Stimulated activated CD4-positive, alpha-beta T cell treated with anti-CD3 and anti-CD28 coated beads, TNF-alpha, amount 100 ng/mL, for 1 hour (primary cell): ENCODE data around the gene C11orf52.

ENCODE experiments used
- DNase-seq, 3 donors: peaks; one replicate each; pipeline ENCODE4 v3.0.0-alpha.2; 2020; ENCODE audit warnings: low read depth in 3 of 3, low spot score in 1 of 3

The C11orf52 gene

GRCh38 chr11:111974446-111974845 lies 55.7 kb downstream of the C11orf52 start:
- no peak for DNase-seq

GRCh38 chr11:111975076-111975806 lies 56.5 kb downstream of the C11orf52 start:
- DNase-seq = no peak

- DNase-seq = no peak
Observed at GRCh38 chr11:111976119-111976766, 57.5 kb downstream of the C11orf52 start.
